NT2/D1 (cell line): ENCODE measurements around the gene NACC2.

Source experiments
- YY1 ChIP-seq: IDR thresholded peaks from 2 replicates; pipeline ENCODE4 v1.6.1; 2011; ENCODE audit not compliant: insufficient read length, insufficient read depth
- ZNF274 ChIP-seq: IDR thresholded peaks from 2 replicates; pipeline ENCODE4 v1.6.1; 2011; ENCODE audit warnings: mild to moderate bottlenecking, low read depth, low read length

DNA sequence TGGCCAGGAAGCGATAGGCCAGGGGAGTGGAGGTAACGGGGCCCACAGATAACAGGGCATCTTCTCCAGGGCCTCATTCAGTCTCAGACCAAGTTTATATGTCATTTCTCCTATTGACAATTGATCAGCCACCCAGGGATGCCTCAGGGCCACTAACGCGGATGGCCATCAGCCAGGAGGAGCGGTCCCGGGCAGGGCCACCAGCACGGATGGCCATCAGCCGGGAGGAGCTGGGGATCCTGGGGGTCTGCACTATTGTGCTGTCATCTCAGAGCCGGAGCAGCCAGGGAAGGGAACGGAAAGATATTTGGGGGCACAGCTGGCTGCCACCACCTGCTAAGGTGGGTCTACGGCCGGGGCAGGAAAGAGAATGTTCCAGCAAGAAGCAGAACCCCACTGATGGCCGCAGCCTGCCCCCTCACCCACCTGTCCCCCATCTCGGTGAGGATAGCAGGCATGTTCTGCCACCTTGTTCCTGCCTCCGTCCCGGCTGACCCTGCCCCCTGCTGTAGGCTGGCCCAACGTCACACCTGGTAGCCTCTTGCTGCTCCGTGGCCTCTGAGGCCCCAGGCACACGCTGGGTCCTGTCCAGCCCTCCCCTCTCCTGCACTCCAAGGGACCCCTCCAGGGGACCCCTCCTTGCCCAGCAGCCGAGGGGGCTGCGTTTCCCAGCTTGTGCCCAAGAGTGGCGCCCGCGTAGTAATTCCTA lies 112.4 kb downstream of the NACC2 start:
- TF ChIP-seq YY1 (no peak), ZNF274 (no peak)
